Fibroblast of mammary gland (primary cell): ENCODE measurements around the gene CNOT1.
"Not testable (repeated sequence)": the region's sequence is repeated elsewhere in the genome, so short reads cannot be mapped to it uniquely, and the experiment has no call there.

ENCODE experiments used
- DNase-seq: peaks from one replicate; pipeline ENCODE4 v3.0.0-alpha.2; 2010; ENCODE audit warnings: low read depth
- H3K4me3 ChIP-seq: 2 replicates; pipeline ENCODE4 v1.5.1; 2011; ENCODE audit warnings: low read depth, mild to moderate bottlenecking, low read length, moderate library complexity; ENCODE audit not compliant: control insufficient read depth
- TF ChIP-seq, protein P1 (sequence below): conservative IDR thresholded peaks from 2 replicates; pipeline ENCODE4 v1.5.1; 2011; ENCODE audit warnings: low read depth, low read length, inconsistent platforms; ENCODE audit not compliant: control insufficient read depth, insufficient read depth

The CNOT1 gene

DNA sequence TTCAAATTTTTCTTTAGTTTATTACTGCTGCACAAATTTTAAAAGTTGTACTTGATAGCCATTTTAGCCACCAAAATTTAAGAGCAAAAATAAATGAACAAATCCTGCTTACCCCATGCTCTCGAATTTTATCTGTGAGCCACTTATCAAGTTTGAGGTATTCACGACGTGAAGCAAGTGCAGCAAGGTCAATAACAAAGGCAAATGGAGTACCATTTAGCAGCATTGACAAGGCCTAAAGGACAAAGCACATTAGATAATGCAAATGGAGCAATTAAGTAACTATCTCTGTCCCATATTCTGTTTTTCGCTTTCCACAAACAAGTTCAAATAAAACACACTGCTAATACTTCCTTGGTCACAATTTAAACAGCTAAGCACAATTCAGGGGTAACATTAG is 54.7 kb downstream of the CNOT1 start:
- TF ChIP-seq, protein P1, sequence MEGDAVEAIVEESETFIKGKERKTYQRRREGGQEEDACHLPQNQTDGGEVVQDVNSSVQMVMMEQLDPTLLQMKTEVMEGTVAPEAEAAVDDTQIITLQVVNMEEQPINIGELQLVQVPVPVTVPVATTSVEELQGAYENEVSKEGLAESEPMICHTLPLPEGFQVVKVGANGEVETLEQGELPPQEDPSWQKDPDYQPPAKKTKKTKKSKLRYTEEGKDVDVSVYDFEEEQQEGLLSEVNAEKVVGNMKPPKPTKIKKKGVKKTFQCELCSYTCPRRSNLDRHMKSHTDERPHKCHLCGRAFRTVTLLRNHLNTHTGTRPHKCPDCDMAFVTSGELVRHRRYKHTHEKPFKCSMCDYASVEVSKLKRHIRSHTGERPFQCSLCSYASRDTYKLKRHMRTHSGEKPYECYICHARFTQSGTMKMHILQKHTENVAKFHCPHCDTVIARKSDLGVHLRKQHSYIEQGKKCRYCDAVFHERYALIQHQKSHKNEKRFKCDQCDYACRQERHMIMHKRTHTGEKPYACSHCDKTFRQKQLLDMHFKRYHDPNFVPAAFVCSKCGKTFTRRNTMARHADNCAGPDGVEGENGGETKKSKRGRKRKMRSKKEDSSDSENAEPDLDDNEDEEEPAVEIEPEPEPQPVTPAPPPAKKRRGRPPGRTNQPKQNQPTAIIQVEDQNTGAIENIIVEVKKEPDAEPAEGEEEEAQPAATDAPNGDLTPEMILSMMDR, result no peak
- no peak for DNase-seq
- no peak overlapping the region for H3K4me3 ChIP-seq

DNA sequence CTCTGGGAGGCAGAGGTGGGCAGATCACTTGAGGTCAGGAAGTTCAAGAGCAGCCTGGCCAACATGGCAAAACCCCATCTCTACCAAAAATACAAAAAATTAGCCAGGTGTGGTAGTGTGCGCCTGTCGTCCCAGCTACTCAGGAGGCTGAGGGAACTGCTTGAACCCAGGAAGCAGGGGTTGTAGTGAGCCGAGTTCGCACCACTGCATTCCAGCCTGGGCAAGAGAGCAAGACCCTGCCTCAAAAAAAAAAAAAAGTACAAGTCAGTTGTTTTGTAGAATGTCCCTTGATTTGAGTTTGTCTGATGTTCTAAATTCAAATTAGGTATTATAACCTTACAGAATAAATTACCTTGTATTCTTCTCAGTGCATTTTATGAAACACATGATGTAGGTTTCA is 63.9 kb downstream of the CNOT1 start:
- not testable (repeated sequence) for DNase-seq

DNA sequence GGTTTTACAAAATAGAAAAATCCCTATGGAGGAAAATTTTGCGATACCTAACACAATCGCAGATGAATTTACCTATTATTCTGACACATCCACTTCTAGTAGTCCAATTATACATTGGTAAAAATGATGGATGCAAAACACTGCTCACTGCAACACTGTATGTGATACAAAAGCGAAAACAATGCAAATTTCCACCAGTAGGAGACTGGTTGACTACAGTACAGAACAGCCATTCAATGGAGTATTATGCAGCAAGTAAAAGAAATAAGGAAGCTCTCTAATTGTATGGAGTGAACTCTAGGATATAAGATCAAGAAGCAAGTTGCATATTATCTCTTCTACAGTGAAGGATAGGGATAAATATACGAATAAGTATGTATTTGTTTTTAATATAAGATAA is 65.9 kb downstream of the CNOT1 start:
- H3K4me3 ChIP-seq, result no peak overlapping the region
- TF ChIP-seq, protein P1, result no peak
- no peak for DNase-seq

More for the DNA sequence above, 63.9 kb downstream of the CNOT1 start:
- H3K4me3 ChIP-seq, result not testable (repeated sequence)

DNA sequence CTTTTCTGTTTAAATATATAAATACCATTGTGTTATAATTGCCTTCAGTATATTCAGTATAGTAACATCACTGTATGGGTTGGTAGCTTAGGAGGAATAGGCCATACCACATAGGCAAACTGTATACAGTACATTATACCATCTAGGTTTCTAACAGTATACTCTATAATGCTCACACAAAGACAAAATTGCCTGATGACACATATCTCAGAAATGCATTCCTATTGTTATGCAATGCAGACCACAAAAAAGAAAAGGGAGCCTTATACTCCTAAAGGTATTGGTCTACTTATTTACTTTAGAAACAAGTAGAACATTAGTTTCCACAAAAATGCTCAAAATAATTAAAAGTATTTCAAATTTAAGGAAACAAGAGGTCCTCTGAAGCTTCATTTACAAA is 66.4 kb downstream of the CNOT1 start:
- peak; percentile 59 for DNase-seq
- TF ChIP-seq, protein P1, result no peak
- H3K4me3 ChIP-seq, result no peak overlapping the region

DNA sequence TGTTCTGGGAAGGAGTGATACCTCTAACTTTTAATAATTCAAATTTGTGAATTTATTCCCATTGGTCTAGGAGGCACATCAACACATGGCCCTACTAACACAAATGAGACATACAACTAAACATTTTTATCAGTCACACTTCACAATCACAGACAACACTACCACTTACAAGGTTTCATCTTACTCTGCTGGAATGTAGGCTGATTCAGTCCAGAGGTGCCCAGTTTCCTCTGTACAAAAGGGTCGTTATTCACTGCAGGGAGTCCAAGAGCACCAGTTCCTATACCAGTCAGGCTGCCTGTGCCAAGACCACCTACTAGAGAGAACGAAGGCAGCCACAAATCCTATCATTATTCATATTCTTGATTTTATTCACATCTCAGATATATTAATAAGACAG is 72.9 kb downstream of the CNOT1 start:
- TF ChIP-seq, protein P1, result no peak
- H3K4me3 ChIP-seq, result no peak overlapping the region
- DNase-seq, result no peak

DNA sequence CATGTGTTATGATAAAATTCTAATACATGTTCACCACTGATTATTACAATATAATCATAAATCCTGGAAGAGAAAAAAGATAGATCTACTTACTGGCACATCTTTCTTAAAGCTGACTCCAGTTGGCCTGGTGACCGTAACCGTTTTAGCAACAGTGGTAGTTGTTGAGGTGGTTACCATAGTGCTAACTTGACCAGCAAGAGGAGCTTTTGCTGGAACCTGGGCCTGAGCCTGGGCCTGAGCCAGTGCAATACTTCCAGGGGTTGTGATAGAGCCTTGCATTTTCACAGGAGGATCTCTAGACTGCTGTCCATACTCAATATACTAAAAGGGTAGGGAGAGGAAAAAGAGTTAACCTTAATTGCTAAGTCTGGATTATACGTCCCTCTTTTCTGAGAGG is 78.1 kb downstream of the CNOT1 start:
- DNase-seq, result no peak
- TF ChIP-seq, protein P1, result no peak
- H3K4me3 ChIP-seq, result no peak overlapping the region

DNA sequence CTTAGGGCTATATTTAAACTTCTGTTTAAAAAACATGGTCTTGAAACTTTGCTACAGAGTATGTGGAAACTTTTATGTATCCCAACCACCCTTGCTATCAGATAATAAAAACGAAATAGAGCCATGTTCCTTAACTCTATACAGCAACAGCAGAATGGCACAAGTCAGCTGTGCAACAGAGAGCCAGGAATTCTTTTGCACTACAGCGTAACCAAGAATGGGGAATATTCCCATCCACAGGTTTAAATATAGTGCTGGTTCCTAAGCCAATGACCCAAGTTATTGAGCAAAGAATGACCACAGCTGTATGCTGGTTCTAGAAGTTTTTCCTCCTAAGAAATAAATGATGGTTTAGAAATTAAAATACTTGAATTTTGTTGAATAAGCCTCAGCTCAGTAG is 81.2 kb downstream of the CNOT1 start:
- H3K4me3 ChIP-seq, result no peak overlapping the region
- TF ChIP-seq, protein P1, result no peak
- no peak for DNase-seq
